ENCODE data around the gene P2RY12.

Gene P2RY12

DNA sequence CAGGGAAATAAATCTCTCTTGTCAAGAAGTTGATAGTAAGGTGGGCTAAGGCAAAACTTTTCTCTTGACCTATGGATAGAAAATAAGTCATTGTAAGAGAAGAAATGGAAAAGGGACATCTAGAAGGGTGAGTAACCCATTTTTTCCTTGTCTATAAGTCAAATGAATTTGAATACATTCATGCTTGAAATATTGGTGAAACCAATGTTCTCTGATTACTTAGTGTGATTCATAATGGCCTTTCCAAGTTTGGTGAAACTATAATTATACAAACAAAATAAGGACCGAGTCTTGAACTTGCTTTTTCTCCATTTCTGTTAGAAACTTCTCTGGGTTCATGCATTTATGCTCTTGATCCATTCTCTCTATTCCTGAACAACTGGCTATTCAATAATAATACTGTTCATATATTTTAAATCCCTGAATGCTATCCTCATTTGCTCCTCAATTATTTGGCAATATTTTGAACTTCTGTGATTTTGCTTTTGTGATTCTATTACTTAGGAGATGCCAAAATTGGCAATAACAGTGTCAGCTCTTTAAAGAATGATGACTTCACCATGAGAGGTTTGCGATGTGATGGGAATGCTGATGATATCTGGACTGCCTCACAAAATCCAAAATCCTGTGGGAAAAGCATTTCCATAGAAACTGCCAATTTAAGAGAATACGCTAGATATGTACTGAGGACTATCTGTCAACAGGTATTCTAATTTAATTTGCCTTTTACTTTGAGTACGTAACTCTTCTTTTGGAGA lies 12.3 kb downstream of the P2RY12 start:
- TF ChIP-seq, protein P1, sequence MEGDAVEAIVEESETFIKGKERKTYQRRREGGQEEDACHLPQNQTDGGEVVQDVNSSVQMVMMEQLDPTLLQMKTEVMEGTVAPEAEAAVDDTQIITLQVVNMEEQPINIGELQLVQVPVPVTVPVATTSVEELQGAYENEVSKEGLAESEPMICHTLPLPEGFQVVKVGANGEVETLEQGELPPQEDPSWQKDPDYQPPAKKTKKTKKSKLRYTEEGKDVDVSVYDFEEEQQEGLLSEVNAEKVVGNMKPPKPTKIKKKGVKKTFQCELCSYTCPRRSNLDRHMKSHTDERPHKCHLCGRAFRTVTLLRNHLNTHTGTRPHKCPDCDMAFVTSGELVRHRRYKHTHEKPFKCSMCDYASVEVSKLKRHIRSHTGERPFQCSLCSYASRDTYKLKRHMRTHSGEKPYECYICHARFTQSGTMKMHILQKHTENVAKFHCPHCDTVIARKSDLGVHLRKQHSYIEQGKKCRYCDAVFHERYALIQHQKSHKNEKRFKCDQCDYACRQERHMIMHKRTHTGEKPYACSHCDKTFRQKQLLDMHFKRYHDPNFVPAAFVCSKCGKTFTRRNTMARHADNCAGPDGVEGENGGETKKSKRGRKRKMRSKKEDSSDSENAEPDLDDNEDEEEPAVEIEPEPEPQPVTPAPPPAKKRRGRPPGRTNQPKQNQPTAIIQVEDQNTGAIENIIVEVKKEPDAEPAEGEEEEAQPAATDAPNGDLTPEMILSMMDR (conservative IDR thresholded peaks at IDR 0.05; ENCODE audit: low read depth, low read length) = no peak
- Histone ChIP-seq H2AFZ (ENCODE audit: low read depth) (no peak overlapping the region), H3K27ac (no peak overlapping the region), H3K4me1 (ENCODE audit: low read depth, poor library complexity, severe bottlenecking) (no peaks in the 10 kb centered on the region), H3K36me3 (ENCODE audit: insufficient read depth) (no peaks in the 10 kb centered on the region), H3K79me2 (ENCODE audit: insufficient read depth, low read depth) (no peaks in the 10 kb centered on the region), H3K4me2 (no peak overlapping the region), H3K27me3 (ENCODE audit: insufficient read depth, low read depth) (no peaks in the 10 kb centered on the region), H4K20me1 (ENCODE audit: insufficient read depth) (no peaks in the 10 kb centered on the region), H3K4me3 (IDR thresholded peaks at IDR 0.05; ENCODE audit: insufficient read depth, low read depth, low read length) (no peak overlapping the region), H3K9ac (no peak overlapping the region)

DNA sequence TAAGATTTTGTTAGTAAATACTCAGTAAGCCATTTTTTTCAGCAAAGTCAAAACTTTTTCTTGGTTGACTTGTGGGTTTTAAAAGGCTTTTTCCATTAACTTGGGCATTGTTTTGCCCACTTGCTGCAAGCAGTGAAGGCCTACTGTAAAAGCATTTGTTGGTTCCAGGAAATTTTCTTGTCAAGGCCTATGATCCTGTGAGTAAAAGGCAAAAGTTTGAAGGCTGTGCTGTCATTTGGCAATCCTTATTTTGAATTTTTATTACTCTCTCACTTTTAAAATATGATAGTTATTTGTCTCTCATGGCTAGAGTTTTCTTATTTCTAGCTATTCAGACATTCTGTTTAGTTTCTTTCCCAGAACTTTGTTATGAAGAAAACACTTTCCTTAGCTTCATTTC lies 13.0 kb downstream of the P2RY12 start:
- Histone ChIP-seq H3K4me2 (no peak overlapping the region), H3K4me3 (IDR thresholded peaks at IDR 0.05; ENCODE audit: insufficient read depth, low read depth, low read length) (no peak overlapping the region), H2AFZ (ENCODE audit: low read depth) (no peak overlapping the region), H3K27me3 (ENCODE audit: insufficient read depth, low read depth) (no peaks in the 10 kb centered on the region), H3K4me1 (ENCODE audit: low read depth, poor library complexity, severe bottlenecking) (no peaks in the 10 kb centered on the region), H3K9ac (no peak overlapping the region), H3K79me2 (ENCODE audit: insufficient read depth, low read depth) (no peaks in the 10 kb centered on the region), H3K36me3 (ENCODE audit: insufficient read depth) (no peaks in the 10 kb centered on the region), H4K20me1 (ENCODE audit: insufficient read depth) (no peaks in the 10 kb centered on the region), H3K27ac (no peak overlapping the region)
- TF ChIP-seq, protein P1 (conservative IDR thresholded peaks at IDR 0.05; ENCODE audit: low read depth, low read length) = no peak

DNA sequence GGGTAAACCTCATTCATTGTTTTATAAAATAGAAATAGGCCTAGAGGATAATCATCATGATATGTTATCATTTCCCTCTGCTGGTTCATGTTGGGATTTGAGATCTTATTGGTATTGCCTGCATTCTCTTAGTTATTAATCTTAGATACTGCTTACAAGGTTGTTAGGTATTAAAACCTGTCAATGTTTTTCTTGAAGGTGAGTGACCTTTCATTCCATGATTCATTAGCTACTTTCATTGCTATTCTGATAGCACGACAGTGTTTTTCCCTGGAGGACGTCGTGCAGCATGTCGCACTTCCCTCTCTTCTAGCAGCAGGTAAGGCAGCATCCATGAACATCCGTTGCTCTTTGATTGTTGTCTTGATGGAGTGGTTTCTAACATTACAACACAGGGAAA lies 17.1 kb downstream of the P2RY12 start:
- Histone ChIP-seq H3K27ac (no peak overlapping the region), H3K4me2 (no peak overlapping the region)

GRCh38 chr3:151366993-151367392 lies 17.6 kb downstream of the P2RY12 start:
- Histone ChIP-seq H3K4me3 (IDR thresholded peaks at IDR 0.05; ENCODE audit: insufficient read depth, low read depth, low read length) (no peak overlapping the region), H3K79me2 (ENCODE audit: insufficient read depth, low read depth) (no peaks in the 10 kb centered on the region), H4K20me1 (ENCODE audit: insufficient read depth) (no peaks in the 10 kb centered on the region), H3K9ac (no peak overlapping the region), H3K27me3 (ENCODE audit: insufficient read depth, low read depth) (no peaks in the 10 kb centered on the region), H3K4me2 (no peak overlapping the region), H3K27ac (no peak overlapping the region), H3K4me1 (ENCODE audit: low read depth, poor library complexity, severe bottlenecking) (no peaks in the 10 kb centered on the region), H3K36me3 (ENCODE audit: insufficient read depth) (no peaks in the 10 kb centered on the region), H2AFZ (ENCODE audit: low read depth) (no peak overlapping the region)
- TF ChIP-seq, protein P1 (conservative IDR thresholded peaks at IDR 0.05; ENCODE audit: low read depth, low read length) = no peak

More for the DNA sequence above, 17.1 kb downstream of the P2RY12 start:
- Histone ChIP-seq H3K4me3 (IDR thresholded peaks at IDR 0.05; ENCODE audit: insufficient read depth, low read depth, low read length) (no peak overlapping the region), H3K27me3 (ENCODE audit: insufficient read depth, low read depth) (no peaks in the 10 kb centered on the region), H3K36me3 (ENCODE audit: insufficient read depth) (no peaks in the 10 kb centered on the region), H3K4me1 (ENCODE audit: low read depth, poor library complexity, severe bottlenecking) (no peaks in the 10 kb centered on the region), H4K20me1 (ENCODE audit: insufficient read depth) (no peaks in the 10 kb centered on the region), H3K79me2 (ENCODE audit: insufficient read depth, low read depth) (no peaks in the 10 kb centered on the region), H3K9ac (no peak overlapping the region), H2AFZ (ENCODE audit: low read depth) (no peak overlapping the region)
- TF ChIP-seq, protein P1 (conservative IDR thresholded peaks at IDR 0.05; ENCODE audit: low read depth, low read length) = no peak

Measured in KMS-11 (cell line).